Measurements from ENCODE around the gene CCDC7. TPM values are rescaled to one million over a fixed set of nuclear protein-coding genes. Genes with fewer than 3 reads are reported as not detected.
"Not testable (repeated sequence)": the region's sequence is repeated elsewhere in the genome, so short reads cannot be mapped to it uniquely, and the experiment has no call there.

CCDC7 gene
- total RNA-seq, 1 donor from 2014 or later, result 19.0 TPM

- intact Hi-C loops (cut with DNase I), result no loop called here
- no peak for ATAC-seq (ENCODE audit: poor library complexity)
- DNase-seq, result no peak
Observed at GRCh38 chr10:32893916-32894664, 448.1 kb downstream of the CCDC7 start.

DNA sequence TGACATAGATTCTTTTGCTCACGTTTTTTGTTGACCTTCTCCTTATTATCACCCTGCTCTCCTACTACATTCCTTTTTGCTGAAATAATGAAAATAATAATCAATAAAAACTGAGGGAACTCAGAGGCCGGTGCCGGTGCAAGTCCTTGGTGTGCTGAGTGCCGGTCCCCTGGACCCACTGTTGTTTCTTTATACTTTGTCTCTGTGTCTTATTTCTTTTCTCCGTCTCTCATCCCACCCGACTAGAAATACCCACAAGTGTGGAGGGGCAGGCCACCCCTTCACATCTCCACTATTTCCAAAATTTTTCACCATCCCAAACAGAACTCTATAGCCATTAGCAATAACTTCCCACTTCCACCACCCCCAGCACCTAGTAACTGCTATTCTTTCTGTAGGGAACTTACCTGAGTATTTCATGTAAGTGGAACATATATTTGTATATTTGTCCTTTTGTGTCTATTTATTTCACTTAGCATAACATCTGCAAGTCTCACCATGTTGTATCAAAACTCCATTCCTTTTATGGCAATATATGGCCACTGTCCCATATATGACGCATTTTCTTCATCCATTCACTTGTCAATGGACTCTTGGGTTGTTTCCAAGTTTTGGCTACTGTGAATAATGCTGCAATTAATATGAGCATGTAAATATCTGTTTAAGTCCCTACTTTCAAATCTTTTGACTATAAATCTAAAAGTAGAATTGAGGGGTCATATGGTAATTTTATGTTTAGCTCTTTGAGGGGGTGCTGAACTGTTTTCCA, 449.4 kb downstream of the CCDC7 start:
- ATAC-seq (ENCODE audit: poor library complexity); DNase-seq; intact Hi-C loops (cut with DNase I): not testable (repeated sequence)

- intact Hi-C loops (cut with DNase I), result no loop called here
- no peak for ATAC-seq (ENCODE audit: poor library complexity)
- DNase-seq, result no peak
Observed at GRCh38 chr10:32901815-32902214, 455.9 kb downstream of the CCDC7 start.

DNA sequence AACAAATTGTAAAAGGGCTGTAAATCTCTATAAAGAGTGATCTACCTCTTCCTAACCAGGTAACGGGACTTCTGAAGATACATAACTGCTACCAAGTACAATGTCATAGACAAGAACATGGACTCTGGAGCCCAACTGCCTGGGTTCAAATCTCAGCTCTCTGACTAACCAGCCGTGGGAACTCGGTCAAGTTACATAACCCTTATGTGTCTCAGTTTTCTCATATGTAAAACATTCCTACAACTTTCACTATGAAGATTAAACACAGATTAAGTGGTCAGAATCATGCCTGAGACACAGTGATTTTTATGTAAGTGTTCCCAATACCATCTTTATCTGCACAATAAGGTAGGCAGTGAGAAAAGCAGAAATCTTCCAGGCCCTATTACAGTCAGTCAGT, 459.5 kb downstream of the CCDC7 start:
- DNase-seq (no peak), ATAC-seq (ENCODE audit: poor library complexity) (no peak)
- intact Hi-C loops (cut with DNase I), result no loop called here

DNA sequence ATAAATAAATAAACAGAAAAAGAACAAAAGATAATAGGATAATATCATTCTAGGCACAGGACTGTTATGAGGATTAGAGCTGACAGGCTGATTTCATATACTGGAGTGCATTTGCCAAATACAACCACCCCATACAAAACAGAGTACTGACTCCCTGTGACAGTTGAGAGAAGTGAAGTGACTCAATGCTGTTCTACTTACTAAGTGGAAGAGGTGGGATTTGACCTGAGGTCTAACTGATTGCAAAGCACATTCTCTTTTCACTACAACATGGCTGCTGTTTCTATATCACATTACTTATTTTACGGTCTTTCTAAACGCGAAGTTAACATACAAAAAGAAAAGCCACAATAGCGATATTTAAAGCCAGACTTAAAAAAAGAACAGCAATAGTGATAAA, 460.7 kb downstream of the CCDC7 start:
- no peak for DNase-seq
- ATAC-seq (ENCODE audit: poor library complexity), result no peak
- intact Hi-C loops (cut with DNase I), result no loop called here

DNA sequence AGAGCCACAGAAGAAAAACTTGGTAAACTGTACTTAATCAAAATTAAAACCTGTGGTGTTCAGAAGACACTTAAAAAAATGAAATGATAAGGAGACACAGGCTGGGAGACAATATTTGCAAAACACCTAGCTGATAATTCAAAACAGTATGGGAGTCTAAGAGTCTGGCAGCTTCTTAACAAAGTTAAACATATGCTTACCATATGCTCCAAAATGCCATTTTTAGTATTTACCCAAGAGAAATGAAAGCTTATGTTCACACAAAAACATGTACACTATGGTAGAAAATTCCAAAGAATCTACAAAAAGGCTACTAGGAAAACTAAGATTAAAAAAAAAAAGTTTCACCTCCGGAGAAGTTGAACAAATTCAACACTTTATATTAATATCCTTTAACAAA, 463.5 kb downstream of the CCDC7 start:
- intact Hi-C loops (cut with DNase I), result no loop called here
- no peak for ATAC-seq (ENCODE audit: poor library complexity)

GRCh38 chr10:32909970-32910369, 464.0 kb downstream of the CCDC7 start:
- ATAC-seq (ENCODE audit: poor library complexity); intact Hi-C loops (cut with DNase I); DNase-seq: not testable (repeated sequence)

More for the DNA sequence above, 463.5 kb downstream of the CCDC7 start:
- no peak for DNase-seq

DNA sequence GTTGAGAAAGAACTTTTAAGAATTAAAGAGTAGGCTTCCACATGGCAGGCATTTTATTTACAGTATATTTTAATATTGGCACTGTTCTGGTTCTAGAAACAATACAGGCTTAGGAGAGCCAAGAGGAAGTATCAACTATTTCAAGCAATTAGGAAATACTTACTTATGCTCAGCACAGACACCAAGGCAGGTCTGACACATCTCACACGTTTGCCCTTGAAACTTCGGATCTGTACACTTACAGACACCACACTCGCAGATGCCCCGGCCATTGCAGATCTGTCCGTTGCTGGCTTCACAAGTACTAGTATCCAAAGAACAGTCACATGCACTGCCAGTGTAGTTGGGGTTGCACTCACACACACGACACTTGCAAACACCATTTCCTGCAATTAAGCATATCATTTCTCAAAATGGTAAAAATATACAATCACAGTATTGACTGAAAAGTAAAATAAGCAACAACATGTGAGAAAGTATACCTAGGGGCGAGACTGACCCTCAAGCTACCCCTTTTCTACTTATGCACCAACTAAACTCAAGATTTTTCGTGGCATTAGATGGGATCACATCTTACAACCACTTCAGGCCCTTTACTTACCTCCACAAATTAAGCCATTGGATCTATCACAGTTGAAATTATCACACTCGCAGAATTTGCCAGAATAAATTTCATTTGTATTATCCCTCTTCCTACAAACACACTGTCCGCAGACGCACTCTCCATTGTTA, 465.5 kb downstream of the CCDC7 start:
- DNase-seq, result no peak
- no peak for ATAC-seq (ENCODE audit: poor library complexity)
- intact Hi-C loops (cut with DNase I), result no loop called here

DNA sequence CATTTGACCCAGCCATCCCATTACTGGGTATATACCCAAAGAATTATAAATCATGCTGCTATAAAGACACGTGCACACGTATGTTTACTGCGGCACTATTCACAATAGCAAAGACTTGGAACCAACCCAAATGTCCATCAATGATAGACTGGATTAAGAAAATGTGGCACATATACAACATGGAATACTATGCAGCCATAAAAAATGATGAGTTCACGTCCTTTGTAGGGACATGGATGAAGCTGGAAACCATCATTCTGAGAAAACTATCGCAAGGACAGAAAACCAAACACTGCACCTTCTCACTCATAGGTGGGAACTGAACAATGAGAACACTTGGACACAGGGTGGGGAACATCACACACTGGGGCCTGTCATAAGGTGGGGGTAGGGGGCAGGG, 471.9 kb downstream of the CCDC7 start:
- ATAC-seq (ENCODE audit: poor library complexity); intact Hi-C loops (cut with DNase I); DNase-seq: not testable (repeated sequence)

DNA sequence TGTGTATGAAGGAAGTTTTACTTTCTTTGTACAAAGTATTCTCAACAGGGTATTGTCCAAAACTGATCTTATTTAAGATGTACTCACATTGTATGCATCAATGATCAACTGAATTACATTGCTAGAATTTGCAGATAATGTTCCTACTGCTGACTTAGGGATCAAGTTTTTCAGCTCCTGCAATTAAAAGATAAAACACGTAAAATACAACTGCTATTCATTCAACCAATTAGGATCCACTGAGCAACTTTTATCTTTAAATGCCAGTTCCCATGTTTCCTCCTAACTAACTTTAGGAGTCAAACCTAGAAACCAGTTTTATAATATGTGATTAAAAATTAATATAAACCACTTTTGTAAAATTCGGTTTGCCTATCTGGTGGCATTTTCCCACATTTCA, 476.2 kb downstream of the CCDC7 start:
- intact Hi-C loops (cut with DNase I), result no loop called here
- no peak for DNase-seq
- ATAC-seq (ENCODE audit: poor library complexity), result no peak

GRCh38 chr10:32923134-32923533, 477.2 kb downstream of the CCDC7 start:
- intact Hi-C loops (cut with DNase I), result no loop called here
- ATAC-seq (ENCODE audit: poor library complexity) (no peak), DNase-seq (no peak)

DNA sequence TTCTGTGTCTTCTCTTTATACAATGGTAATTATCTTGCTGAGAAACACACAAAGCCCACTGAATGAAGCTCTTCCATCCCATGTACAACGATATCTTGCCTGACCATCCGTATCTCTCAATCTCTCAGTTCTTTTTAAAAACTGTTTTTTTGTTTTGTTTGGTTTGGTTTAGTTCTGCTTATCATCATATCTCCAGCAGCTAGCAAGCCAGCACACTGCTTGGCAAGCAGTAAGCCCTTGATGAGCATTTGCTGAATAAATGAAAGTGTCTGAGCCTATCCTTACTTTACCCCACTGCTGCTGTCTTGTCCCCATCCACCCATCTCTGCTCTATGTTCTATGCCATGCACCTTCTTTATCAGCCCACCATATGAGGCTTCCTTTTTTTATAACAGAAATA, 477.9 kb downstream of the CCDC7 start:
- ATAC-seq (ENCODE audit: poor library complexity), result no peak
- intact Hi-C loops (cut with DNase I), result no loop called here
- DNase-seq, result no peak

Other genes starting within 250 kb of the CCDC7 start
- 17.3 TPM for gene EPC1, start 99.0 kb upstream of the CCDC7 start, total RNA-seq